Effector CD8-positive, alpha-beta T cell (primary cell): ENCODE data around the gene S100A4.
"Not testable (repeated sequence)": the region's sequence is repeated elsewhere in the genome, so short reads cannot be mapped to it uniquely, and the experiment has no call there.

Source experiments
- DNase-seq: peaks from one replicate; lab custom pipeline; 2025; lab: John Stamatoyannopoulos, UW

The S100A4 gene

GRCh38 chr1:153533689-153534201 is 11.9 kb downstream of the S100A4 start:
- DNase-seq: no peak

- DNase-seq: peak; percentile 66
Measured at GRCh38 chr1:153532769-153533599, 12.6 kb downstream of the S100A4 start.

GRCh38 chr1:153532181-153532580 is 13.4 kb downstream of the S100A4 start:
- no peak for DNase-seq

GRCh38 chr1:153531638-153532037 is 14.0 kb downstream of the S100A4 start:
- no peak for DNase-seq

- DNase-seq: no peak
Measured at GRCh38 chr1:153527683-153528040, 17.9 kb downstream of the S100A4 start.

GRCh38 chr1:153527023-153527682 is 18.5 kb downstream of the S100A4 start:
- no peak for DNase-seq

- no peak for DNase-seq
Measured at GRCh38 chr1:153526132-153526543, 19.5 kb downstream of the S100A4 start.

- no peak for DNase-seq
Measured at GRCh38 chr1:153525088-153525728, 20.4 kb downstream of the S100A4 start.

- not testable (repeated sequence) for DNase-seq
Measured at GRCh38 chr1:153522353-153523048, 23.1 kb downstream of the S100A4 start.

- DNase-seq: not testable (repeated sequence)
Measured at GRCh38 chr1:153521808-153522207, 23.8 kb downstream of the S100A4 start.

- DNase-seq: no peak
Measured at GRCh38 chr1:153520818-153521476, 24.7 kb downstream of the S100A4 start.

- not testable (repeated sequence) for DNase-seq
Measured at GRCh38 chr1:153520137-153520691, 25.4 kb downstream of the S100A4 start.

GRCh38 chr1:153519242-153519641 is 26.4 kb downstream of the S100A4 start:
- DNase-seq: no peak

GRCh38 chr1:153515504-153516394 is 29.9 kb downstream of the S100A4 start:
- no peak for DNase-seq

GRCh38 chr1:153513666-153514065 is 31.9 kb downstream of the S100A4 start:
- no peak for DNase-seq

GRCh38 chr1:153513023-153513422 is 32.6 kb downstream of the S100A4 start:
- DNase-seq: no peak

GRCh38 chr1:153510984-153511410 is 34.6 kb downstream of the S100A4 start:
- DNase-seq: peak; percentile 65

GRCh38 chr1:153509729-153510354 is 35.8 kb downstream of the S100A4 start:
- peak; percentile 24 for DNase-seq

GRCh38 chr1:153509036-153509435 is 36.6 kb downstream of the S100A4 start:
- no peak for DNase-seq
